Measurements from ENCODE around the gene ZNF516. TPM values are rescaled to one million over a fixed set of nuclear protein-coding genes. Genes with fewer than 3 reads are reported as not detected.

Gene ZNF516
- total RNA-seq, 1 experiment from 2014 or later = 28.3 TPM

DNA sequence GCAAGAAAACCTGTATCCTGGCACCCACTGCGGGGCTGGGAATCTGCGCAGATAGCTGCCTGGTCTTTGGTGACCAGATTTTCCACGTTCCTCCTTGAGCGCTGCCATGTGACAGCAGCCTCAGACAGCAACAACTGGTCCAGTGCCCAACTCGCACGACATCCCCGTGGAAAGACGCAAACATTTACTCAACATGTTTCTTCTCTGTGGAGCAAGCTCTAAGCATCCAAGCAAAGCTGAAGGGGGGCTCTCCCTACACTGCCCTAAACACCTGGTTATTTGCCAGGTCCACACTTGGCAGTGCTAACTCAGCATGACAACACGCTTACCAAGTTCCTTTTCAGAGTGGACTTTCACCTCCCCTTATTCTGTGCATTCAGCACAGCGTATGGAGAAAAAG, 11.3 kb downstream of the ZNF516 start:
- no peak overlapping the region for H3K4me3 Mint-ChIP-seq (ENCODE audit: unreplicated experiment)

DNA sequence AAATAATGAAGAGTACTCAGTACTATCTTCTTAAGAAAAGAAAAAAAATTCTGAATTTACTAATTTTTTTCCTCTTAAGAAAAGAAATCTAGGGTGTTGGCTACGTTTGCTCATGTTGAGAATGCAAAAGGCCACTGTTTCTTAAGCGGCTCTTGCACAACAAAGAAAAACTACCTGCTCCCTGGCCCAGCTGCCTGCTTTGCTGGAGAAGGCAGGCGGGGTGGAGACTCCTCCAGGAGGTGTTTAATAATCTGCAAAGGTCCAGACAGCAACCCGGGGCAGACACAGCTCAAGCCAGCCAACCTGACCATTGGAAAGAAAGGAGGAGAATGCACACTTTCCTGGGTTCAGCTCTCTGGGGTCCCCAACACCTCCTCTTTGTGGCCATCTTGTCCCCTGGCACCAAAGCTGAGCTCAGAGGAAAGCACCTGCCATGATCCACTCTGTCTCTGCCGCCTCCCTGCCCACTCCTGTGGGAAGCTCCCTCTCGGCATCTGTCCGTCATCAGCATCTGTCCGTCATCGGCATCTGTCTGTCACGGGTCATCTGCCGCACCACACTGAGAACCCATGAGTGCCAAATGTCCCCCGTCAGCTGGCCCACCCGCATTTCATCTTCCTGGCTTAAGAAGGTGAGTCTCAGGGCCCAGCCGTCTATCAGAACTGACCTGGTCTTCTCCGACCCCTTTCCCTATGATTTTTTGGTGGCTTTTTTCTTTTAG, 11.9 kb downstream of the ZNF516 start:
- BruUV-seq (replicated peaks) = no TSS peak
- Mint-ChIP-seq H3K27me3 (ENCODE audit: insufficient read depth, unreplicated experiment) (no peaks in the 10 kb centered on the region), H3K4me3 (ENCODE audit: unreplicated experiment) (no peak overlapping the region), H3K27ac (ENCODE audit: low read depth, unreplicated experiment) (no peak overlapping the region), H3K36me3 (ENCODE audit: insufficient read depth, unreplicated experiment) (peaks cover 6% of the 10 kb centered on the region), H3K9me3 (ENCODE audit: unreplicated experiment) (no peaks in the 10 kb centered on the region), H3K4me1 (ENCODE audit: insufficient read depth, unreplicated experiment) (no peaks in the 10 kb centered on the region)
- DNase-seq (ENCODE audit: unreplicated experiment) = no peak
- TF ChIP-seq, protein P1, sequence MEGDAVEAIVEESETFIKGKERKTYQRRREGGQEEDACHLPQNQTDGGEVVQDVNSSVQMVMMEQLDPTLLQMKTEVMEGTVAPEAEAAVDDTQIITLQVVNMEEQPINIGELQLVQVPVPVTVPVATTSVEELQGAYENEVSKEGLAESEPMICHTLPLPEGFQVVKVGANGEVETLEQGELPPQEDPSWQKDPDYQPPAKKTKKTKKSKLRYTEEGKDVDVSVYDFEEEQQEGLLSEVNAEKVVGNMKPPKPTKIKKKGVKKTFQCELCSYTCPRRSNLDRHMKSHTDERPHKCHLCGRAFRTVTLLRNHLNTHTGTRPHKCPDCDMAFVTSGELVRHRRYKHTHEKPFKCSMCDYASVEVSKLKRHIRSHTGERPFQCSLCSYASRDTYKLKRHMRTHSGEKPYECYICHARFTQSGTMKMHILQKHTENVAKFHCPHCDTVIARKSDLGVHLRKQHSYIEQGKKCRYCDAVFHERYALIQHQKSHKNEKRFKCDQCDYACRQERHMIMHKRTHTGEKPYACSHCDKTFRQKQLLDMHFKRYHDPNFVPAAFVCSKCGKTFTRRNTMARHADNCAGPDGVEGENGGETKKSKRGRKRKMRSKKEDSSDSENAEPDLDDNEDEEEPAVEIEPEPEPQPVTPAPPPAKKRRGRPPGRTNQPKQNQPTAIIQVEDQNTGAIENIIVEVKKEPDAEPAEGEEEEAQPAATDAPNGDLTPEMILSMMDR (IDR thresholded peaks at IDR 0.05; ENCODE audit: unreplicated experiment) = no peak
- intact Hi-C loops (cut with micrococcal nuclease) = no loop called here
- CTCF ChIA-PET = interaction anchor here (0.7 to 1.2 kb wide), 2 partner anchors 64 to 1696 kb away, joined by 3 read pairs; no protein-coding TSS in a partner anchor
- POLR2A ChIA-PET = interaction anchor here (1.2 to 1.5 kb wide), 2 partner anchors 10 to 136 kb away, joined by 4 read pairs; no protein-coding TSS in a partner anchor

More for the DNA sequence above, 11.3 kb downstream of the ZNF516 start:
- no peak overlapping the region for H3K27ac Mint-ChIP-seq (ENCODE audit: low read depth, unreplicated experiment)
- ChIA-PET CTCF (interaction anchor here (0.7 to 1.2 kb wide), 2 partner anchors 63 to 1697 kb away, joined by 3 read pairs; no protein-coding TSS in a partner anchor), POLR2A (interaction anchor here (1.2 to 1.5 kb wide), 2 partner anchors 9 to 136 kb away, joined by 4 read pairs; no protein-coding TSS in a partner anchor)
- peaks cover 6% of the 10 kb centered on the region for H3K36me3 Mint-ChIP-seq (ENCODE audit: insufficient read depth, unreplicated experiment)
- H3K9me3 Mint-ChIP-seq (ENCODE audit: unreplicated experiment) = no peaks in the 10 kb centered on the region
- no peak for DNase-seq (ENCODE audit: unreplicated experiment)
- TF ChIP-seq, protein P1 (IDR thresholded peaks at IDR 0.05; ENCODE audit: unreplicated experiment) = no peak
- no peaks in the 10 kb centered on the region for H3K27me3 Mint-ChIP-seq (ENCODE audit: insufficient read depth, unreplicated experiment)
- no peaks in the 10 kb centered on the region for H3K4me1 Mint-ChIP-seq (ENCODE audit: insufficient read depth, unreplicated experiment)
- no TSS peak for BruUV-seq (replicated peaks)
- intact Hi-C loops (cut with micrococcal nuclease) = no loop called here

DNA sequence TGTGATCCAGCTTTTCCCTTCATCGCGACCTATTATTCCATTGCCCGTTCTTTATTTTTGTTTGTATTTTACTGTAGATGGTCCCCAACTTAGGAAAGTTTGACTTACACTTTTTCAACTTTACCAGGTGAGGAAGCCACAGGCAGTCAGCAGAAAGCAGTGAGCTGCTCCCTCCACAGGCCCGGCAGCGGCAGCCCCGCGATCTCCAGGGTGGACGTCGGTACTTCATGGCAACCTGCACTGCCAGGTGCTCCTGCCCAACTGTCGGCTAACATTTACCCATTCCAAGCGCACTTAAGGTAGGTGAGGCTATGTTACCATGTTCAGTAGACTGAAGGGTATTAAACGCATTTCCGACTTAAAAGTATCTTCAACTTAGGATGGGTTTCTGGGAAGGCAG, 12.8 kb downstream of the ZNF516 start:
- intact Hi-C loops (cut with micrococcal nuclease) = no loop called here
- no TSS peak for BruUV-seq (replicated peaks)
- Mint-ChIP-seq H3K36me3 (ENCODE audit: insufficient read depth, unreplicated experiment) (peaks cover 6% of the 10 kb centered on the region), H3K4me1 (ENCODE audit: insufficient read depth, unreplicated experiment) (peaks cover 7% of the 10 kb centered on the region), H3K4me3 (ENCODE audit: unreplicated experiment) (no peak overlapping the region), H3K9me3 (ENCODE audit: unreplicated experiment) (no peaks in the 10 kb centered on the region), H3K27ac (ENCODE audit: low read depth, unreplicated experiment) (no peak overlapping the region), H3K27me3 (ENCODE audit: insufficient read depth, unreplicated experiment) (no peaks in the 10 kb centered on the region)
- no peak for DNase-seq (ENCODE audit: unreplicated experiment)
- ChIA-PET POLR2A (interaction anchor here (0.6 to 2.5 kb wide), 4 partner anchors 8 to 1274 kb away, joined by 3 to 12 read pairs (median 4); no protein-coding TSS in a partner anchor), CTCF (interaction anchor here (1.2 kb wide), 1 partner anchor 83 kb away, joined by 6 read pairs; no protein-coding TSS in a partner anchor)
- TF ChIP-seq, protein P1 (IDR thresholded peaks at IDR 0.05; ENCODE audit: unreplicated experiment) = no peak

DNA sequence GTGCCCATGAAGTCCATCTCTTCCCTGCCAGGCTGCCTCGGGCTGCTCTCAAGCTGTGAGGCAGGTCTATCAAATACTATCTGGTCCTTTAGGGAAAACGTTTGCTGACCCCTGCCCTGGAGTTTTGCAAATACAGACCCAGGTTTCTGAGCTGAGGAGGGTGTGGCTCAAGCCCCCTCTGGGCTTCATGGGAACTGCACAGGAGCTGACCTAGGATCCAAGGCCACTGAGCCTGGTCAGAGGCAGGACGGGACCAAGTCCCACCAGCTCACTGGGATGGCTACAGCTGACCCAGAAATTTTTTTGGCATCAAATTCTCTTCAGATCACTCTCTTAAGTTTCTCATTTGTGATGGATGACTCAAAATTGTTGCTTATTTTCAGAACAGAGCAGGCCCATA, 14.1 kb downstream of the ZNF516 start:
- CTCF ChIA-PET = interaction anchor here (0.5 to 1.0 kb wide), 2 partner anchors 9 to 103 kb away, joined by 3 read pairs; no protein-coding TSS in a partner anchor
- intact Hi-C loops (cut with micrococcal nuclease) = no loop called here
- POLR2A ChIA-PET = interaction anchor here (1.0 to 2.5 kb wide), 3 partner anchors 9 to 139 kb away, joined by 3 to 12 read pairs (median 5); no protein-coding TSS in a partner anchor

More for the DNA sequence above, 14.1 kb downstream of the ZNF516 start:
- Mint-ChIP-seq H3K27me3 (ENCODE audit: insufficient read depth, unreplicated experiment) (no peaks in the 10 kb centered on the region), H3K36me3 (ENCODE audit: insufficient read depth, unreplicated experiment) (peaks cover 6% of the 10 kb centered on the region), H3K4me1 (ENCODE audit: insufficient read depth, unreplicated experiment) (peaks cover 14% of the 10 kb centered on the region), H3K9me3 (ENCODE audit: unreplicated experiment) (no peaks in the 10 kb centered on the region), H3K27ac (ENCODE audit: low read depth, unreplicated experiment) (no peak overlapping the region), H3K4me3 (ENCODE audit: unreplicated experiment) (no peak overlapping the region)
- TF ChIP-seq, protein P1 (IDR thresholded peaks at IDR 0.05; ENCODE audit: unreplicated experiment) = no peak
- BruUV-seq (replicated peaks) = no TSS peak
- no peak for DNase-seq (ENCODE audit: unreplicated experiment)
